IPS-NIHi11 (cell line): ENCODE measurements around the gene EPG5.
"Not testable (repeated sequence)": the region's sequence is repeated elsewhere in the genome, so short reads cannot be mapped to it uniquely, and the experiment has no call there.

Experiments
- DNase-seq: peaks from one replicate; pipeline ENCODE4 v3.0.0; 2012; ENCODE audit warnings: mixed read lengths, low spot score

EPG5 gene

GRCh38 chr18:45967007-45967706 lies at the start of gene EPG5:
Gene EPG5, minus strand, starts transcription at chr18:45967329. Its CDS starts 90 bp downstream, at chr18:45967239.
- peak; percentile 95 for DNase-seq

- no peak for DNase-seq
Measured at GRCh38 chr18:46013484-46014189, 46.5 kb upstream of the EPG5 start.

GRCh38 chr18:46010676-46011075 lies 43.5 kb upstream of the EPG5 start:
- no peak for DNase-seq

GRCh38 chr18:46010050-46010449 lies 42.9 kb upstream of the EPG5 start:
- DNase-seq, result no peak

- DNase-seq, result no peak
Measured at GRCh38 chr18:46009125-46009840, 42.2 kb upstream of the EPG5 start.

GRCh38 chr18:46008531-46008930 lies 41.4 kb upstream of the EPG5 start:
- DNase-seq, result no peak

GRCh38 chr18:46007165-46007564 lies 40.0 kb upstream of the EPG5 start:
- DNase-seq, result no peak

GRCh38 chr18:46002934-46003333 lies 35.8 kb upstream of the EPG5 start:
- DNase-seq, result no peak

- DNase-seq, result no peak
Measured at GRCh38 chr18:46001892-46002291, 34.8 kb upstream of the EPG5 start.

GRCh38 chr18:46001074-46001473 lies 33.9 kb upstream of the EPG5 start:
- no peak for DNase-seq

GRCh38 chr18:45999536-45999935 lies 32.4 kb upstream of the EPG5 start:
- DNase-seq, result no peak

- no peak for DNase-seq
Measured at GRCh38 chr18:45998244-45998643, 31.1 kb upstream of the EPG5 start.

- no peak for DNase-seq
Measured at GRCh38 chr18:45997700-45998151, 30.6 kb upstream of the EPG5 start.

- DNase-seq, result no peak
Measured at GRCh38 chr18:45995461-45995860, 28.3 kb upstream of the EPG5 start.

- DNase-seq, result no peak
Measured at GRCh38 chr18:45993438-45993837, 26.3 kb upstream of the EPG5 start.

- not testable (repeated sequence) for DNase-seq
Measured at GRCh38 chr18:45992527-45992926, 25.4 kb upstream of the EPG5 start.

GRCh38 chr18:45991788-45992187 lies 24.7 kb upstream of the EPG5 start:
- no peak for DNase-seq

- DNase-seq, result no peak
Measured at GRCh38 chr18:45984546-45985235, 17.6 kb upstream of the EPG5 start.

GRCh38 chr18:45981821-45982220 lies 14.7 kb upstream of the EPG5 start:
- DNase-seq, result no peak

GRCh38 chr18:45980229-45980628 lies 13.1 kb upstream of the EPG5 start:
- no peak for DNase-seq

GRCh38 chr18:45978084-45978483 lies 11.0 kb upstream of the EPG5 start:
- peak; percentile 22 for DNase-seq

GRCh38 chr18:45976974-45977373 lies 9.8 kb upstream of the EPG5 start:
- DNase-seq, result no peak
